Right kidney (tissue), 1 donor: ENCODE results near the gene LIN7C.

Source experiments
- DNase-seq: peaks from one replicate; pipeline ENCODE4 v3.0.0-alpha.2; 2016

LIN7C gene

GRCh38 chr11:27512238-27512637 lies 5.7 kb upstream of the LIN7C start:
- DNase-seq: no peak

- DNase-seq: no peak
These were observed 3.3 kb upstream of the LIN7C start for GRCh38 chr11:27509908-27510307.

GRCh38 chr11:27507557-27508322 lies 1.2 kb upstream of the LIN7C start:
- DNase-seq: no peak

GRCh38 chr11:27505781-27506180 lies 788 bp downstream of the LIN7C start:
- DNase-seq: no peak

GRCh38 chr11:27504205-27504604 lies 2.4 kb downstream of the LIN7C start:
- no peak for DNase-seq

GRCh38 chr11:27501100-27501499 lies 5.5 kb downstream of the LIN7C start:
- no peak for DNase-seq

- no peak for DNase-seq
These were observed 8.7 kb downstream of the LIN7C start for GRCh38 chr11:27497911-27498310.

GRCh38 chr11:27497284-27497866 lies 9.2 kb downstream of the LIN7C start:
- DNase-seq: no peak

GRCh38 chr11:27496461-27496860 lies 10.1 kb downstream of the LIN7C start:
- no peak for DNase-seq

GRCh38 chr11:27495710-27496300 lies 10.8 kb downstream of the LIN7C start:
- no peak for DNase-seq

- DNase-seq: no peak
These were observed 17.5 kb downstream of the LIN7C start for GRCh38 chr11:27489092-27489491.

- no peak for DNase-seq
These were observed 18.9 kb downstream of the LIN7C start for GRCh38 chr11:27487706-27488105.

GRCh38 chr11:27485930-27486773 lies 20.4 kb downstream of the LIN7C start:
- DNase-seq: peak; percentile 16

GRCh38 chr11:27482793-27483192 lies 23.8 kb downstream of the LIN7C start:
- DNase-seq: no peak

- DNase-seq: no peak
These were observed 24.6 kb downstream of the LIN7C start for GRCh38 chr11:27481992-27482391.

GRCh38 chr11:27477831-27478230 lies 28.7 kb downstream of the LIN7C start:
- no peak for DNase-seq

- DNase-seq: no peak
These were observed 29.3 kb downstream of the LIN7C start for GRCh38 chr11:27477243-27477642.

- DNase-seq: no peak
These were observed 30.9 kb downstream of the LIN7C start for GRCh38 chr11:27475622-27476021.

- DNase-seq: peak; percentile 59
These were observed 33.6 kb downstream of the LIN7C start for GRCh38 chr11:27473017-27473406.

- peak; percentile 95 for DNase-seq
These were observed 34.1 kb downstream of the LIN7C start, which contains the start of gene LGR4 for GRCh38 chr11:27472398-27473016. TSS of gene LGR4 (minus strand) at chr11:27472790. CDS start at chr11:27472302, 488 bp downstream.

GRCh38 chr11:27471589-27472397 lies 34.8 kb downstream of the LIN7C start:
- DNase-seq: peak; percentile 70
